HG02973 (cell line): Measurements from ENCODE around the gene ITPR2.
"Not testable (repeated sequence)": the region's sequence is repeated elsewhere in the genome, so short reads cannot be mapped to it uniquely, and the experiment has no call there.

ENCODE experiments used
- ATAC-seq: cut with Tn5 transposase; IDR thresholded peaks from one replicate; pipeline ENCODE4 v1.9.1; 2021; ENCODE audit warnings: moderate library complexity; ENCODE audit not compliant: unreplicated experiment

Gene ITPR2

DNA sequence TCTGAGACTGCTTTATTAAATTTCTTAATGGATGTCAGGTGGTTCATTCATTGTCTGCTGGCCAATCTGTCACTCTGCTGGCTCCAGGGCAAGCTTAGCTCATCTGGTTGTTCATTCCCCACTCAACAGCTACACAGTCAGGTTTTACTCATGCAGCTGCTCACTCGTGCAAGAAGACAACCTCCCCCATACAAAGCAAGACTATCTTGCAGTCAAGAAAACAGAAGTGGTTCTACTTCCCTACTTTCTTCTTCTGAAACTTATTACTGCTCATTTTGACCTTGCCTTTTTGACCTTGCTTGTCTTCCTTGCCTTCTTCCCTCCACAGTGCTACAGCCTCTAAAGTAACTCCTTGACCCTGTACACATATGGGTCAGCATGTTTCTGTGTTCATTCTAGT lies 359.7 kb downstream of the ITPR2 start:
- ATAC-seq = peak; percentile 89

- peak; percentile 60 for ATAC-seq
These were observed 361.4 kb downstream of the ITPR2 start for GRCh38 chr12:26471560-26471959.

DNA sequence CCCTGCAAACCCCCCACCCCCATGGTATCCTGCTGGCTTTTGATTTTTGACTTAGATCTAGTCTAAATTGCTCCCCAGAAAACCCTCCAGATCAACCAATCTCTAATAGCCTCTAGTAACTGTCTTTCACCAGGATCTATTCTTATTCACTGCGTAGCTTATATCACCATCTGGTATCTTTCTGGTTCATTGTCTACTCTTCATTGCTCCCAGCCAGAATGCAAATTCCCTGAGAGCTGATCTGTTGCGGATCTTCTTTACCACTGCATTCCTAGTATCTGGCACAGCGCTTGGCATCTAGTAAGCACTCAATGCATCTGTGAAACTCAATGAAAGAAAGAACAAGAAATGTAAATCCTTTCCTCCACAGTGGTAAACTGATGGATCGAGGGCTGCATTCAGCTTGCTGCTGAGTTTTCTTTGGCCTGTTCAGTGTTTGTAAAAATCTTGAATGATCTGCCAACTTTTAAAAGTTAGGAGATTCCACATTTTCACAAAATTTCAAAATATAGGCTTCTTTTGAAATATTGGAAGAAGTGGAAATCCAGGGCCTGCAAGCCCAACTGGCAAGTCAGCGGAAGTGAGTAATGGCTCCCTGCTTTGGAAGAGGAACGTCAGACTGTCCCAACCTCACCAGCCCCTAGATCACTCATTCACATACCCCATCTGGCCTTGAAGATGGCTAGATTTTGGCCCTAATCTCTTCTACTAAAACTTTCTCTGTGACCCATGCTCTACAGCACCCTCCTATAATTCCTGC lies 363.4 kb downstream of the ITPR2 start:
- ATAC-seq = no peak

DNA sequence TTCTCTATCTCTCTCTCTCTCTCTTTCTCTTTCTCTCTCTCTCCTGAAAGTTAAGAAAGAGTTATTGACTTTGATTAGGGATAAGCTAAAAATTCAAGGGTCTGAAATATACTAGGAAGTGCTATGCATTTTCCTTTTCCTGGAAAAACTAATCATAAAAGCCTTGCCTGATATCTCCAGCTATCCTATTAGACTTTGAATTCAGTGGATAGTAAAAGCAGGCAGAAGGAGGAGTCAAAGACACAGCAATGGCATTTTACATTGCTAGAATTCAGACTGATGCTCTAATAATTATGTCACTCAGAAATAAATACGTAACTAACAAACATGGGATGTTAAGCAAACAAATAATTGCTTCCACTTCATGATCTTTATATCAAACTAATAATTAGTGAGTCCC lies 365.6 kb downstream of the ITPR2 start:
- no peak for ATAC-seq

- ATAC-seq = no peak
These were observed 366.3 kb downstream of the ITPR2 start for GRCh38 chr12:26466726-26467125.

- no peak for ATAC-seq
These were observed 367.4 kb downstream of the ITPR2 start for GRCh38 chr12:26465419-26466097.

- ATAC-seq = no peak
These were observed 371.2 kb downstream of the ITPR2 start for GRCh38 chr12:26461776-26462175.

DNA sequence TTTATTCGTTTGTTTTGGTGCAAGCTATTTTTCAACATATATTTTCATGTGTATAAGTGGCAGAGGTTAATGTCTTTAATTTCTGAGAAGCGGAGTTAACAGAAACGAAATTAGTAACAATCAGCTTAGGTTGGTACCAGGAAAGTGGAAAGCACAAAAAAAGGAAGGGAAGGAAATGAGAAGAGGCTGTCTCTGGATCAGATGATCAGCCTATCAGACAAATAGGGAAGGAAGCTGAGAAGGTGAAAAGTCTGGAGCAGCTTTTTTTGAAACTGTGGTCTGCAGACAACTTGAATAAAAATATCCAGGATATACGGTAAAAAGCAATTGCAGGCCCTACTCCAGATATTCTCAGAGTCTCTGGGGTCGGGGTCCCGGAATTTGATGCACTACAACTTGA lies 372.6 kb downstream of the ITPR2 start:
- ATAC-seq = no peak

- no peak for ATAC-seq
These were observed 376.9 kb downstream of the ITPR2 start for GRCh38 chr12:26455936-26456574.

- no peak for ATAC-seq
These were observed 379.7 kb downstream of the ITPR2 start for GRCh38 chr12:26453246-26453645.

- no peak for ATAC-seq
These were observed 380.5 kb downstream of the ITPR2 start for GRCh38 chr12:26452511-26452910.

- ATAC-seq = no peak
These were observed 381.2 kb downstream of the ITPR2 start for GRCh38 chr12:26451763-26452162.

GRCh38 chr12:26445909-26446308 lies 387.1 kb downstream of the ITPR2 start:
- ATAC-seq = no peak

- no peak for ATAC-seq
These were observed 389.7 kb downstream of the ITPR2 start for GRCh38 chr12:26443309-26443708.

DNA sequence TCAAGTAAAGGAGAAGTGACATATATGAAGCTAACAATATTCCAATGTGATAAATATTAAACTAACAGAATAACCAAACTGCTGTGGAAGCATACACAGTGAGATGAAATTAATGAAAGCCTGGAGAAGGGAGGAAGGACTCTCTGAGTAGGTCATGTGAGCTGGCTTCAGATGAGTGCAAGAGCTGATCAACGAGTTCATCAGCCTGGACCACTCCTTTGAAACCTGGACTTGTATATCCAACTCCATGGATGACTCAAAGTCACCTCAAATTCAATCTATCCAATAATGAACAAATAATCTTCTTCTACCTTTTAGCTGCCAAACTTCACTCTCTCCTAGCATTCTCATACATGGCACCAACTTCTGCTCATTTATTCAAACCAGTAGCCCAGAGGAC lies 391.6 kb downstream of the ITPR2 start:
- ATAC-seq = no peak

DNA sequence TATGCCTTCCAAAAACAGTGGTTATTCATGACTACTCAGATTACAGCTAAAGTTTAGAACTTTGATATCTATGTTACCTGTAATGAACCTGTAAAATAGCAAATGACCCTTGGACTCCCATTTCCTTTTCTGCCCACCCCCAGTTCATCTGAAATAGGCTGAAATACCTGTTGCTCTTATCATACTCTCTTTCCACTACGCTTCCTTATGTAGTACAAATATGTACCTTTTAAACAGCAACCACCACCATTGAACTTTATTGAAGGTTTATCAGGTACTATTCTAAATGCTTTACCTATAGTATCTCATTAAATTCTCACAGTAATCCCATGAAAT lies 398.0 kb downstream of the ITPR2 start:
- no peak for ATAC-seq

DNA sequence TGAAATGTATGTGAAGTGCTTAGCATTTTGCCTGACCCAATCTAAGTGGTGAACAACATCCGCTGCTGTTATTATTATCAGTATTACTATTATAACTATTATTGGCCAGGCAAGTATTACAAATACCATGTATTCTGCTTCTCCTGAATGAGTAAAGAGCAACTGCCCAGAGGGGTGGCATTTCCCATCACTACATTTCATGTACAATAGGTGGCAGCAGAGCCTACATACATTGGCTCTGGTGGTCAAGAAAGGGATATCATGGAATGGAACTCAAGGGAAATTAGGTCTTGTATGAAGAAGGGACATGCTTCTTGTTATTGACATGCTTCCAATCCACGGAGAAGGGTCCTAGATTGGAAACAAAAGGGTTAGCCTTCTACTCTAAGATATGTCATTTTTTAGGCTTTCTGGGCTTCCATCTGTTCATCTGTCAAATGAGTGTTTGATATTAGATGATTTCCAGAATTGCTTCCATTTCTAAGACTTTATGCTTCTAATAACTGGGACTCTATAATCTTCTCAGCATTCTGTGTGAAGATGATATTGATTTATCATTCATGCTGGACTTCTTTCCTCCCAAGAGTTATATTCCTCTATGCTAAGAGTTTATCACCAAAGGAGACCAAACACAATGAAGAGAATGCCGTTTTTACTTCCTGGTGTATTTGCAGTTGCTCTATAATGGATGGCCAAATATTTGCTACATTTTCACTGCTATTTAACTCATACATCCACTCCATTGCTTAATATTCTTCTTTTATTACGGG lies 398.5 kb downstream of the ITPR2 start:
- ATAC-seq = peak; percentile 67

DNA sequence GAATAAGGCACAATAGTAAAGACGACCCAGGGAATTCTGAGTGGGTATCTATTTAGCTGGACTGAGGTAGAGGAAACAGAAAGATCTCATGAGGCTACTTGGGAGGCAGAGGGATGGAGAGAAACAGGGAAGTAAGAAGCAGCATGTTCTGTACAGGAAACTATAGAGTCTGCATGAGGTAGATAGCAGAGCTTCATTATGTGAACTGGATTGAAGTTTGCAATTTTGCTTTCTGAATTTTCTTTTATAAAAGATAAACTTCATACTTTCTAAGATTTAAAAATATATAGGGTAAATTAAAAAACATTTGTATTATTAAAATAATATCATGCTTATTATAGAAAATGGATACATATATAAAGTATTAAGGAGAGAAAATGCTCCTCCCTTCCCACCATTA lies 399.3 kb downstream of the ITPR2 start:
- not testable (repeated sequence) for ATAC-seq

GRCh38 chr12:26431211-26431610 lies 401.8 kb downstream of the ITPR2 start:
- ATAC-seq = no peak

DNA sequence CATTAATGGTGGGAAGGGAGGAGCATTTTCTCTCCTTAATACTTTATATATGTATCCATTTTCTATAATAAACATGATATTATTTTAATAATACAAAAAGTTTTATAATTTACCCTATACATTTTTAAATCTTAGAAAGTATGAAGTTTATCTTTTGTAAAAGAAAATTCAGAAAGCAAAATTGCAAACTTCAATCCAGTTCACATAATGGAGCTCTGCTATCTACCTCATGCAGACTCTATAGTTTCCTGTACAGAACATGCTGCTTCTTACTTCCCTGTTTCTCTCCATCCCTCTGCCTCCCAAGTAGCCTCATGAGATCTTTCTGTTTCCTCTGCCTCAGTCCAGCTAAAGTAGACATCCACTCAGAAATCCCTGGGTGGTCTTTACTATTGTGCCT lies 402.4 kb downstream of the ITPR2 start:
- ATAC-seq = not testable (repeated sequence)

- no peak for ATAC-seq
These were observed 403.8 kb downstream of the ITPR2 start for GRCh38 chr12:26429070-26429691.
